HCT116 (cell line): ENCODE results near the gene ARSK. TPM values are rescaled to one million over a fixed set of nuclear protein-coding genes. Genes with fewer than 3 reads are reported as not detected.

ENCODE experiments used
- ATAC-seq: fragments of 200-7000 bp; cut with Tn5 transposase; 2 replicates; pipeline ENCODE4 v1.9.1; 2020; ENCODE audit warnings: mild to moderate bottlenecking, moderate library complexity
- BruUV-seq: library from RNA; stranded (reverse); fragments of 400-500 nt; replicated peaks from 2 replicates; lab custom pipeline; 2021; lab: Mats Ljungman, UMichigan
- CTCF ChIA-PET: fragments of 300-600 bp; sonication (Branson Sonifier 250); formaldehyde crosslinking; loops from one replicate; lab custom pipeline; 2021; ENCODE audit warnings: antibody characterized with exemption; lab: Charles Lee
- POLR2A ChIA-PET: fragments of 300-600, 350-600 bp; sonication (Branson Sonifier 250); formaldehyde crosslinking; loops from one replicate; lab custom pipeline; 2021; ENCODE audit warnings: antibody characterized with exemption; lab: Charles Lee
- RAD21 ChIA-PET, 2 experiments: fragments of 300-600 bp; sonication (Branson Sonifier 250); formaldehyde crosslinking; loops; one replicate each; lab custom pipeline; 2023; ENCODE audit warnings: low total read pairs in 2 of 2; ENCODE audit not compliant: uncharacterized antibody in 2 of 2, unreplicated experiment in 2 of 2, low non-redundant PET in 1 of 2; lab: Charles Lee
- DNase-seq: peaks from one replicate; pipeline ENCODE4 v3.0.0-alpha.2; 2010; ENCODE audit warnings: low read depth, low spot score
- H2AFZ ChIP-seq: fragments of 200-600 bp; shearing (Covaris generic), sonication (generic); 2 replicates; pipeline ENCODE4 v1.6.1; 2017; ENCODE audit warnings: low read depth, mixed run types, mixed read lengths, antibody characterized with exemption, low read length; ENCODE audit not compliant: poor library complexity, severe bottlenecking
- H3K27ac ChIP-seq: 2 replicates; pipeline ENCODE4 v1.5.1; 2012; ENCODE audit warnings: low read depth, low read length
- H3K27me3 ChIP-seq: fragments of 200-600 bp; sonication (generic); 2 replicates; pipeline ENCODE4 v1.6.1; 2016; ENCODE audit warnings: mixed run types, low read length, mixed read lengths; ENCODE audit not compliant: insufficient read depth
- H3K36me3 ChIP-seq, 2 experiments: fragments of 200-500 bp in 1 of 2; fragments of 200-600 bp in 1 of 2; sonication (Bioruptor generic) in 1 of 2; sonication (generic) in 1 of 2; 2 replicates each; pipeline versions ENCODE4 v1.5.1 to v1.6.1; 2014 to 2016; ENCODE audit warnings: low read length in 2 of 2, inconsistent platforms in 1 of 2, mixed read lengths in 1 of 2, mixed run types in 1 of 2; ENCODE audit not compliant: insufficient read depth in 2 of 2, control insufficient read depth in 1 of 2
- H3K4me1 ChIP-seq, 2 experiments: fragments of 200-600 bp in 1 of 2; sonication (generic) in 1 of 2; 2 replicates each; pipeline versions ENCODE4 v1.5.1 to v1.6.1; 2012 to 2017; ENCODE audit warnings: low read length in 2 of 2, inconsistent platforms in 1 of 2, mild to moderate bottlenecking in 1 of 2, mixed read lengths in 1 of 2, mixed run types in 1 of 2, moderate library complexity in 1 of 2; ENCODE audit not compliant: insufficient read depth in 2 of 2, control insufficient read depth in 1 of 2
- H3K4me2 ChIP-seq: fragments of 200-600 bp; sonication (generic); 2 replicates; pipeline ENCODE4 v1.6.1; 2017; ENCODE audit warnings: mixed run types, low read length, mixed read lengths
- H3K4me3 ChIP-seq, 2 experiments: fragments of 200-600 bp in 1 of 2; sonication (generic) in 1 of 2; replicated peaks in 1 of 2; 2 replicates each; pipeline ENCODE4 v1.5.1; 2011 to 2016; ENCODE audit warnings: low read length in 2 of 2, control low read depth in 1 of 2, low read depth in 1 of 2, mild to moderate bottlenecking in 1 of 2, mixed read lengths in 1 of 2, mixed run types in 1 of 2
- H3K79me2 ChIP-seq: fragments of 200-600 bp; sonication (generic); 2 replicates; pipeline ENCODE4 v1.6.1; 2017; ENCODE audit warnings: mild to moderate bottlenecking, mixed run types, low read length, moderate library complexity, mixed read lengths; ENCODE audit not compliant: insufficient read depth
- H3K9ac ChIP-seq: fragments of 200-600 bp; sonication (generic); 2 replicates; pipeline ENCODE4 v1.6.1; 2016; ENCODE audit warnings: low read length, mixed read lengths
- H3K9me2 ChIP-seq: fragments of 200-600 bp; sonication (generic), shearing (Covaris generic); 2 replicates; pipeline ENCODE4 v1.6.1; 2017; ENCODE audit warnings: mixed run types, mild to moderate bottlenecking, moderate library complexity; ENCODE audit not compliant: insufficient read depth
- H3K9me3 ChIP-seq, 2 experiments: fragments of 200-500 bp in 1 of 2; fragments of 200-600 bp in 1 of 2; sonication (Bioruptor generic) in 1 of 2; sonication (generic) in 1 of 2; 2 replicates each; pipeline ENCODE4 v1.6.1; 2014 to 2017; ENCODE audit warnings: low read length in 2 of 2, mixed read lengths in 2 of 2, inconsistent platforms in 1 of 2, low read depth in 1 of 2, mild to moderate bottlenecking in 1 of 2, mixed run types in 1 of 2, moderate library complexity in 1 of 2; ENCODE audit not compliant: control insufficient read depth in 1 of 2, insufficient read depth in 1 of 2
- H4K20me1 ChIP-seq: fragments of 200-600 bp; sonication (generic), shearing (Covaris generic); 2 replicates; pipeline ENCODE4 v1.6.1; 2017; ENCODE audit warnings: mixed run types, mild to moderate bottlenecking, moderate library complexity; ENCODE audit not compliant: insufficient read depth
- ATF3 ChIP-seq: IDR thresholded peaks from 2 replicates; pipeline ENCODE4 v1.6.1; 2012
- CBX3 ChIP-seq: IDR thresholded peaks from 2 replicates; pipeline ENCODE4 v1.6.1; 2012; ENCODE audit warnings: low read depth
- EGR1 ChIP-seq: IDR thresholded peaks from 2 replicates; pipeline ENCODE4 v1.6.1; 2012; ENCODE audit warnings: low read depth
- ELF1 ChIP-seq: IDR thresholded peaks from 2 replicates; pipeline ENCODE4 v1.6.1; 2012; ENCODE audit warnings: low read depth, borderline replicate concordance
- EZH2phosphoT487 ChIP-seq: fragments of 200-600 bp; IDR thresholded peaks from 2 replicates; pipeline ENCODE4 v1.6.1; 2018; ENCODE audit warnings: antibody characterized with exemption, borderline replicate concordance
- JUND ChIP-seq: IDR thresholded peaks from 2 replicates; pipeline ENCODE4 v1.6.1; 2012
- POLR2A ChIP-seq: IDR thresholded peaks from 2 replicates; pipeline ENCODE4 v1.7.0; 2011; ENCODE audit warnings: borderline replicate concordance; ENCODE audit not compliant: insufficient read depth, insufficient read length; ENCODE audit errors: extremely low read depth
- POLR2AphosphoS5 ChIP-seq: IDR thresholded peaks from 2 replicates; pipeline ENCODE4 v1.6.1; 2011; ENCODE audit warnings: mild to moderate bottlenecking, low read depth, low read length, moderate library complexity
- SP1 ChIP-seq: IDR thresholded peaks from 2 replicates; pipeline ENCODE4 v1.6.1; 2012; ENCODE audit warnings: low read depth
- TCF7L2 ChIP-seq: IDR thresholded peaks from 2 replicates; pipeline ENCODE4 v1.7.0; 2011; ENCODE audit warnings: borderline replicate concordance, inconsistent platforms; ENCODE audit not compliant: insufficient read depth, insufficient read length; ENCODE audit errors: extremely low read depth
- ZFX ChIP-seq: fragments of 450-650 bp; IDR thresholded peaks from 2 replicates; pipeline ENCODE4 v1.6.1; 2017
- ZNF274 ChIP-seq: fragments of 200-500 bp; sonication (Bioruptor generic); IDR thresholded peaks from 2 replicates; pipeline ENCODE4 v1.6.1; 2014; ENCODE audit warnings: mild to moderate bottlenecking, low read depth, low read length, inconsistent platforms
- intact Hi-C: fragments of 100-400 bp; cut with micrococcal nuclease; formaldehyde crosslinking; loops from 2 replicates; pipeline ENCODE4 v1.10.0; 2022
- total RNA-seq: library from RNA; stranded (reverse); gene quantifications from one replicate; pipeline ENCODE4 v1.2.1, GENCODE V29; 2021; ENCODE audit not compliant: unreplicated experiment
- TF ChIP-seq, protein P1 (sequence below): IDR thresholded peaks from 2 replicates; pipeline ENCODE4 v1.6.1; 2011; ENCODE audit warnings: mild to moderate bottlenecking, low read length, moderate library complexity; ENCODE audit not compliant: insufficient replicate concordance; ENCODE audit errors: extremely low read depth

The ARSK gene
- total RNA-seq, 1 experiment from 2014 or later, result 4.6 TPM

GRCh38 chr5:95555553-95555952 is 652 bp downstream of the ARSK start:
- intact Hi-C loops, result loop anchor here (2.0 to 5.0 kb wide), 2 partner anchors 271 to 292 kb away; partner anchors contain the start of gene MCTP1
- BruUV-seq, result no TSS peak
- POLR2A ChIA-PET, result interaction anchor here (1.0 kb wide), 1 partner anchor 9 kb away, joined by 3 read pairs; no protein-coding TSS in a partner anchor
- H3K9me2 ChIP-seq, result no peaks in the 10 kb centered on the region
- peak overlapping the region; percentile 87 for H3K4me2 ChIP-seq
- no peaks in the 10 kb centered on the region for H3K27me3 ChIP-seq
- H3K4me3 ChIP-seq, result peak overlapping the region; percentile 87 to 88
- peaks cover 53% of the 10 kb centered on the region for H3K79me2 ChIP-seq
- peaks cover 4 to 16% of the 10 kb centered on the region in 2 experiments; a peak in 3 of 4 replicates for H3K4me1 ChIP-seq
- no peak for ATAC-seq
- TF ChIP-seq ZNF274 (no peak), TCF7L2 (no peak), SP1 (no peak), JUND (no peak), POLR2A (no peak), ZFX (no peak), CBX3 (no peak), POLR2AphosphoS5 (no peak), EZH2phosphoT487 (no peak), ATF3 (no peak), ELF1 (no peak), EGR1 (no peak)
- TF ChIP-seq, protein P1, sequence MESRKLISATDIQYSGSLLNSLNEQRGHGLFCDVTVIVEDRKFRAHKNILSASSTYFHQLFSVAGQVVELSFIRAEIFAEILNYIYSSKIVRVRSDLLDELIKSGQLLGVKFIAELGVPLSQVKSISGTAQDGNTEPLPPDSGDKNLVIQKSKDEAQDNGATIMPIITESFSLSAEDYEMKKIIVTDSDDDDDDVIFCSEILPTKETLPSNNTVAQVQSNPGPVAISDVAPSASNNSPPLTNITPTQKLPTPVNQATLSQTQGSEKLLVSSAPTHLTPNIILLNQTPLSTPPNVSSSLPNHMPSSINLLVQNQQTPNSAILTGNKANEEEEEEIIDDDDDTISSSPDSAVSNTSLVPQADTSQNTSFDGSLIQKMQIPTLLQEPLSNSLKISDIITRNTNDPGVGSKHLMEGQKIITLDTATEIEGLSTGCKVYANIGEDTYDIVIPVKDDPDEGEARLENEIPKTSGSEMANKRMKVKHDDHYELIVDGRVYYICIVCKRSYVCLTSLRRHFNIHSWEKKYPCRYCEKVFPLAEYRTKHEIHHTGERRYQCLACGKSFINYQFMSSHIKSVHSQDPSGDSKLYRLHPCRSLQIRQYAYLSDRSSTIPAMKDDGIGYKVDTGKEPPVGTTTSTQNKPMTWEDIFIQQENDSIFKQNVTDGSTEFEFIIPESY, result no peak
- no peaks in the 10 kb centered on the region for H3K9me3 ChIP-seq
- RAD21 ChIA-PET, result no interaction called here
- CTCF ChIA-PET, result no interaction called here
- DNase-seq, result no peak
- 0 out of 4 replicates have a peak, but pooled peaks cover 0 to 2% of the 10 kb centered on the region in 2 experiments for H3K36me3 ChIP-seq
- H2AFZ ChIP-seq, result peak overlapping the region; percentile 86
- no peaks in the 10 kb centered on the region for H4K20me1 ChIP-seq
- H3K27ac ChIP-seq, result peak overlapping the region; percentile 63
- peak overlapping the region; percentile 71 for H3K9ac ChIP-seq
